ENCODE data around the gene CR1L.

- no peak for TF ChIP-seq CTCF (IDR thresholded peaks at IDR 0.05)
- no peak for TF ChIP-seq SIN3A (IDR thresholded peaks at IDR 0.05; ENCODE audit: borderline replicate concordance, insufficient read depth, low read depth, low read length)
Observed at GRCh38 chr1:207753611-207754010, 108.7 kb downstream of the CR1L start.
